Retina (tissue), 1 donor: ENCODE results near the gene KRTAP10-3.
A peak's percentile ranks its signal among the peaks of the same experiment; 100 is the strongest.
"Not testable (repeated sequence)": the region's sequence is repeated elsewhere in the genome, so short reads cannot be mapped to it uniquely, and the experiment has no call there.

Experiments
- DNase-seq: peaks from one replicate; pipeline ENCODE4 v3.0.0-alpha.2; 2016

Gene KRTAP10-3

DNA sequence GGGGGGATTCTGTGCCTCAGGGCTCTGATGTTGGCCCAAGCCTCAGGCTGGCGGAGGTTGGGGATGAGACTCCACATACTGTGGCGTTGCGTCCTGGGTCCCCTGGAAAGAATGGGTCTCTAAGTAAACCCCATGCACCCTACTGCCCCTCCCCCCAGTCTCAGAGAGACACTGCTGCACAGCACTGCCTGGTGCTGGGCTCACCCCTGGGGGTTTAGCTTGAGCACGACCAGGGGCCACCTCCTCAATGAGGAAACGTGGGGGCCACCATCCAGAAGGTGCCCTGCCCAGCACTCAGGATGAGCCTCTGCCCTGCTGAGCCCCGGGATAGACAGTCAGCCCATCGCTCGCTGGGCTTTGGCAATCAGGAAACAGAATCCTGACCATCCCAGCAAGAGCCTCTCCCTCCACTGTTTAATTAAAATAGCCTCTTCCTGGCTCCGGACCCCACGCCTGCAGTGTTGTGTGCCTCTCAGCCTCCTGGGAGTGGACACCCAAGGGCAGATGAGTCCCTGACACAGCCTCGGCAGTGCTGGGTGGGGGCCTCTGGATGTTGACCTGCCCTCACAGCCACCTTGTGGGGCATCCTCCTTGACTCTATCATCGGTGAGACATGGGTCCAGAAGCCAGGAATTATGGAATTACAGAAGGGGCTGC lies 11.4 kb upstream of the KRTAP10-3 start:
- DNase-seq: no peak

DNA sequence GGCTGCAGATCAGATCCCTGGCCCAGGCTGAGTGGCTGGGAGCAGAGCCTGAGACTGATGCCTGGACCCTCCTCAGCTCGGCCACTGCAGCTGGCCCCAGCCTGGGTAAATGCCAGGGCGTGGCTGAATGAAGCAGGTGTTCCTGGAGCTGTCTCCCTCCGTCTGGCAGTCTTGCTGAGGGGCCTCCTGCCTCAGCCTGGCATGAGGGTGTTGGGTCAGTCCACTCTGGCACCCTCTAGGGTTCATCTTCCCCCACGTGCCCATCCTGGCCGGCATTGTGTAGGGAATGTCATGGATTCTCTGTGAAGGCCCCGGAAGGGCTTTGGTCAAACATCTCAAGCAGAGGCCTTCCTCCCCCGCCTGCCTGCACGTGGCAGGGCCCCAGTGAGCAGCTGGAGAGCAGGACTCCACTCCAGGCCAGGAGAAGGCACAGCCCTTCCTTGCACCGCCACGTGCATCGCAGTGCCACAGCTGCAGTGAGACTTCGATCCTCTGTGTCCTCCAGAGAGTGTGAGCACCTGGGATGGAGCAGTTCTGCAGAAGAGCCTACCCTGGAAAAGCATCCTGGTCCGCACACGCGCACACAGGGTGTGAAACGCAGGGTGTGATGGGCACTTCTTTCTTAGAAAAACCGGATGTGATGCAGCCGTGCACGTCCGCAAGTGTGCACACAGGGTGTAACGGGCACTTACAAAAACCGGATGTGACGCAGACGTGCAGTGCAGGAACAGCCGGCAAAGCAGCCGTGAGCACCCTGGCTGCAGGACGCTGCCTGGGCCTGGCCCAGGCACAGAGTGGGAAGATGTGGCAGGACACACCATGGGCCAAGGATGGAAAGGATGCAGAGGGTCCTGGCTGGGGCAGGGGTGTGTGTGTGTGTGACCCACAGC lies 10.3 kb upstream of the KRTAP10-3 start:
- DNase-seq: no peak

DNA sequence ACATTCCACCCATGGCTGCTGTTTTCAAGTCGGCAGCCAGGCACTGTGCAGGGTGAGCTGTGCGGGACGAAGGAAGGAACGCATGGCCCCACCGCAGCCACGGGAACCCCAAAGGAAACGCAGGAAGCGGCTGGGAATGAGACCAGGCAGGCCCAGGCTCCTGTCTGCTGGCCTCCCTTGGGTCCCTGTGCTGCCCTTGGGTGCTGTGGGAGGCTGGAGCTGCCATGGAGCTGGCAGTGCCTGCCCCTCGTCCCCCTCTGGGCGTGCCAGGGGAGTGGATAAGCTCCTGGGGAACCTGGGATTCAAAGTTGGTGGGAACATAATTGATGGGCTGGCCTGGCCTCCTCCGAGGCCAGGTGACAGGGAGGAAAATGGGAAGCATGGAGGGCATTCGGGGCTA lies 9.7 kb upstream of the KRTAP10-3 start:
- DNase-seq: no peak

DNA sequence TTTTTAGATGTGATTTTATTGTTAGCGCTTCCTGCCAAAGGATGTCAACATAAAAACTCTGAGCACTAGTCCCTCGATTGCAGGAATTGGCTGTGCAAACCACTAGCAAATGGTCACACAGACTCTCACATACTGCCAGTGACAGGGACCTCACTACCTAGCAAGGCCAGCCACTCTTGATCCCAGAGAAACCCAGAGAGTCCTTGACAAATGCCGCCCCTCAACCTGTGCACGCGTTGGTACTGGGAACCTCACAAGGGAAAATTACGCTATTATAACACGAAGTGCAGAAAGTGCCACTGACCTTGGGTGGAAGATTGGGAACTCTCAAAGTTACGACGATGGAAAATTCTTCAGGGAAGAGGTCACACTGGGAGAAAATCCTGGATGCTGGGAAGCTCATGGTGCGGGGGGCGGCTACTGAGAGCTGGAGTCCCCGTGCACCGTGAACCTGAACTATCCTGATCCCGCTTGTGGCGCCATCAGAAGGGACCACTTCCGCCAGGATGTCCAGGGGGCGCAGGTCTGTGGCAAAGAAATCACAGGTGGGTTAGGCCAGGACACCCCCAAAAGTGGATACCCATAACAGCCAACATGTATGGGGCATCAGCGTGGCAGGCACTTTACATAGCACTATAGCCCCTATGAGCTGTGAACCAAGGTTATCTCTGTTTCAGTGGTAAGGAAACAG lies 9.0 kb upstream of the KRTAP10-3 start:
- no peak for DNase-seq

DNA sequence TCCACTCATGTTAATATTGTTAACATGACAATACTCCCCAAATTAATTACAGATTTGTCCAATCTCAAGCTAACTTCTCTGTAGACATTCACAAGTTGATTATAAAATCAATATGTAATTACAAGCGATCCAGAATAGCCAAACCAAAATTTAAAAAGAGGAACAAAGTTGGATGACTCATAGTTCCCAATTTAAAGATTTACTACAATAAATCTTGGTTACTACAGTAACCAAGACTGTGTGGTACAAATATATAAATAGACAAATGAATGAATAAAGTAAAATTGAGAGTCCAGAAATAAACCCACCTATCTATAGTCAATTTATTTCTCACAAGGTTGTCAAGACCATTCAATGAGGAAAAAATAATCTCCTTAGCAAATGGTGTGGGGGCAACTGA lies 7.8 kb upstream of the KRTAP10-3 start:
- DNase-seq: no peak

DNA sequence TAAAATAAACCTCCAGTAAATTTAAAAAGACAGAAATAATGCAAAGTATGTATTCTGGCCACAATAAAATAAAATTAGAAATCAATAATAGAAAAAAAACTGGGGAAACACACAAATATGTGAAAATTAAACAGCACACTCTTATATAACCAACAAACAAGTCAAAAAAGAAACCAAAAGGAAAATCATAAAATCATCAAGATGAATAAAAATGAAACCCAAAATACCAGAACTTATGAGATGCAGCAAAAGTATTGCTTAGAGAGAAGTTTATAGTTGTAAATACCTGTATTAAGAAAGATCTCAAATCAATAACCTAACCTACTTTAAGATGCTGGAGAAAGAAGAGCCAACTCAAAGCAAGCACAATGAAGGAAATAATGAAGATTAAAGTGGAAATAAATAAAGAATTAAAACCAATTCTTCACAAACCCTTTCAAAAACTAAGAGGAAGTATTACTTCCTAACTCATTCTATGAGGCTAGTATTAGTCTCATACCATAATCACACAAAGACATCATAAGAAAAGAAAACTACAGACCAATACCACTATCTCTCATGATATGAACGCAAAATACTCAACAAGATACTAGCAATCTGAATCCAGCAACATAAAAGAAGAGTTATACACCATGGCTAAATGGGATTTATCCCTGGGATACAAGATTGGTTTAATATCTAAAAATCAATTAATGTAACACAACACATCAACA lies 6.4 kb upstream of the KRTAP10-3 start:
- DNase-seq: no peak

DNA sequence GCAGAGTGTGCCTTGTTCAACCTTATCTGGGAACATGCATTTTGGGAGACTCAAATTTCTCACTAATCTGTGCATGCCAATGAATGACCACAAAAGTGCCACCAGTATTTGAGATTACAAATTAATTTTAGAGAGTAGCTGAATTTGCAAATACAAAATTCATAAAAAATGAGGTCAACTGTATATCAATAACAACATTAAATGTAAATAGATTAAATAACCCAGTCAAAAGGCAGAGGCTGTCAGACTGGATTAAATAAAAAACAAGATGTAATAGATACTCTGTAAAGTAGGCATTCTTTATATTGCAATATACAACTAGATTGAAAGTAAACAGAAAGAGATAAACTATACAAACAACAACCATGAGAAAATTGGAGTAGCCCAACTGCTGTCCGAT lies 5.5 kb upstream of the KRTAP10-3 start:
- DNase-seq: no peak

DNA sequence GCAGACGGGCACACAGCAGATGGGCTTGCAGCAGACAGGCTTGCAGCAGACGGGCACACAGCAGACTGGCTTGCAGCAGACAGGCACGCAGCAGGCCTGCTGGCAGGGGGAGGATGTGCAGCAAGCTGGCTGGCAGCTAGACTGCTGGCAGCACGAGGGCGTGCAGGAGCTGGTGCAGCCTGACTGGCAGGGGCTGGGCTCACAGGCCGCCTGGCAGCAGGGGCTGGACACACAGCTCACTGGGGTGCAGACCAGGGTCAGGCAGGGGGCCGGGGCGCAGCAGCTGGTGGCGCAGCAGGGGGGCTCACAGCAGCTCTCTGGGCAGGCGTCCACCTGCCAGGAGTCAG lies 293 bp downstream of the KRTAP10-3 start:
- DNase-seq: not testable (repeated sequence)

DNA sequence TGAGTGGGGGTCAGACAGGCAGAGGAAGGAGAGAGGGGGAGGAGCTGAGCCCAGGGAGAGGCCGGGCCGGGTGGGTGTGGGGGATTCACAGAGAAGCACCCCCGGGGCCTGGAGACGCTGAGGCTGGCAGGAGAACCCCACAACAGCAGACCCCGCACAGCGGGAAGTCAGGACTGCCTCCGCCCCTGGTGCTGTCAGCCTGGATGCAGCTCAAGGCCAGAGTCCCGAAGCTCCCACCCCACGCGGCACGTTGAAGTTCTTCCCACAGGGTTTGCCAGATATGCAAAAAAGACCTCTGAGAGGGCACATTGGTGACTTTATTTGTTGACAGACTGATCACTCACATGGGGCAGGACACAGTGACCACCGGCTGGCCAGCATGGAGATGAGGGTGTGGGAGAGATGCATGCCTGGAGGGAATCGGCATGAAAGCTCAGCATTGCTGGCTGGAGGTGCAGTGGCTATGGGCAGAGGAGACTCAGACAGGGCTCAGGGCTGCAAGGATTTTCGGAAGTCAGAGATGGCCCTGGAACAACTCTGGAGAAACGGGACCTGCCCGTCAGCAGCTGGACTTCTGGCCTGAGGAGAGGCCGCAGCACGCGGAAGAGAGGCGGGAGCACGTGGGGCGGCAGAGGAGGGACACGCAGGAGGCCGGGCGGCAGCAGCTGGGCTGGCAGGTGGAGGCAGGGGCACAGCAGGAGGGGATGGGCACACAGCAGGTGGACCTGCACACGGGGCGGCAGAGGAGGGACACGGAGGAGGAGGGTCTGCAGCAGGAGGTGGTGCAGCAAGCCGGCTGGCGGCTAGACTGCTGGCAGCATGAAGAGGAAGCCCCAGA lies 885 bp downstream of the KRTAP10-3 start:
- peak; percentile 47 for DNase-seq

DNA sequence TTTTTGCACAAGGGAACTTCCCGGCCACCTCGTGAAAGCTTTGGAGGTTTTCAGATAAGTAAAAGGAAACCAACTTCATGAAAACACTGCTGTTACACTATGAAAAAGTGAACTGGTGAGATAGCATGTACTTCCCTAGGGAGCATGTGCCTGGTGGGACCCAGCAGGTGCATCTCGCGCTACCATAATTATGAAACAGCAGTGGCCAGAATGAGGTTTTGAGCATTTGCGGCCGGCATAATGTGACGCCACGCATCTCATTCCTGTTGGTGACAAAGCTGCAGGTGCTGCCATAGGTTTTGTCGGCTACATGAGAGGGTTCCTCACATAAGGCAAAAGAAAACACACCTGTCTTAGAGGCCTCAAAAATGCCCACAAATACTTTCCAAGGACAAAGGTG lies 1.7 kb downstream of the KRTAP10-3 start:
- no peak for DNase-seq

DNA sequence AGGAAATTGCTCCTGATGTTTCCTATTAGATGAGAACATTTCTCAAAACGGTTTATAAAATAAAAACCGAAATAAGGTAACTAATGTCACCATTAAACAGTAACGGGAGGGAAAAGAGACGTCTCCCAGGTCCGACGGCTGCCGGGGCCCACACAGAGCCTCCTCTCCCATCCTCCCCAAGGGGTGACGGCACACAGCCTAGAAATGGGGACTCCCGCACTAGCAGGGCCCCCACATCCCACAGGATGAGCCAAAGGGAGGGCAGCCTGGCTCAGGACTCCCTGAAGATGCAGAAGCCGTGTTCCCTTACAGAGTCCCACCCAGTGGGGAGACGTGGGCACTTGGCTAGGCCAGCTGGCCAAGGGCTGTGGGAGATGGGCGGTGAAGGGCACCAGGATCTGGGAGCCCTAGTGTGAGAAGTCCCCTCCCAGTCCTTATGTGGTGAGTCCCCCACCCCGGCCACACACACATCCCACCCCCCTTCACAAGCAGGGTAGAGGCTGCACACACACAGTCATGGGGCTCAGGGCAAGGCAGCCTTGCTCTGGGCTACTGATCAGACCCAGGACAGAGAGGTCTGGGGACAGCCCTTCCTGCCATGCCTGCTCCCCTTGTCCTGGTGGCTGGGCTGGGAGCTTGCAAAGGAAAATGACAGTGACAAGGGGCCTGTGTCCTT lies 3.3 kb downstream of the KRTAP10-3 start:
- DNase-seq: no peak

DNA sequence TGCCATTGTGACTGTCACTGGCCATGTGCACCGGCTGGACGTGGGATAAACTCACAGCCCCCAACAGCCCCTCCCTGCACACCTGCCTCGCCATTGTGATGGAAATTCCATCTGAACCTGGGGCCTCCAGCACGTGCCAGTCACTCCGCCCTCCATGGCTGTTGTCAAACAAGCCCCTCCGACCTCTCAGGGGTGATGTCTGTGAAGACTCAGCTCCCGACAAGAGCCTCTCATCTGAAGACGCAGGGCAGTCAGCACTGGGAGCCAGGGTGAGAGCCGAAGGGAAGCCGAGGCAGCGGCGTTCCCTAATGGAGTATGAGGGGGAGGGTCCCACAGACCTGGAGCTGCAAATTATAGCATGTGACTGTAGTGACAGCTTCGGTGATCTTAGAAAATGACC lies 5.9 kb downstream of the KRTAP10-3 start:
- no peak for DNase-seq

DNA sequence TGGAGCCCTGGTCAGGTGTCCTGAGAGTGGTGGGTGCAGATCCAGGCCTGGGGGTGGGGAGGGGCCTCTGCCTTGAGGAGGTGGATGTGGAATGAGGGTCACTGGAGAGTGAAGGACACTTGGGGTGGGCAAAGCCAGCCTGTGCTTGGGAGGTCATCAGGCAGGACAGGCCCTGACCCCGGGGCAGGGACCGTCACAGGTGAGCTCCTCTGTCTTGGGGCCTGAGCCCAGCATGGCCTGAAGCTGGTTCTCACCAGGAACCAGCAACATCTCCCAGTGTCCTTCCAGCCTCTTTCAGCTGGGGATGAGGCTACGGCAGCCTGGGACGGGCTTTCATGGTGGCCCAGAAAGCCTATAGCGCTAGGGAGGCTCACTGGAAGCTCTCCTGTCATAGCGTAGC lies 6.5 kb downstream of the KRTAP10-3 start:
- DNase-seq: no peak

DNA sequence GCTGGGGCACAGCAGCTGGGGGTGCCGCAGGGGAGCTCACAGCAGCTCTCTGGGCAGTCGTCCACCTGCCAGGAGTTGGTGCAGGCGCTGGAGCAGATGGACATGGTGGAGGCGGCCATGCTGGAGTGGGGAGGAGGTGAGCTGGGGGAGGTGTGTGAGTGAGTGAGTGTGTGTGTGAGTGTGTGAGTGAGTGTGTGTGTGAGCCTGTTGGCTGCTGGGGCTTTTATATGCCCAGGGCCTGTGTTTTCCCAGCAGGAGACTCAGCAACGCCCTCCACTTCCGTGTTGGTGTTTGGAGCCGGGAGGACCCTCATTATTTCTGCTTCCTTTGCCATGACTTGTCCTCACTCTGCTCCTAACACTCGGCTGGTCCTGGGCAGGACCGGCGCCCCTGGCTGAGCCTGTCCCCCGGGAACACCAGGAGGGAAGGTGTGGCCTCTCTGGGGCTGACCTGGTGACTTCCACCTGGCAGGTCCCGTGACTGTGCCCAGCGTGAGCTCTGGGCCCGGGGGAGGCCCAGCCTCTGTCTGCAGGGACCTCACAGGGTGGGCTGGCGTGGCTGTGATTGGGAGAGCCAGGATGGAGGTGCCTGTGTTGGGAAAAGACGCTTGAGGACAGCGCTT lies 7.1 kb downstream of the KRTAP10-3 start, which contains the start of gene KRTAP10-2:
Gene KRTAP10-2 (minus strand): TSS at position 166 of the 622 bp plus-strand sequence. CDS start 47 bp downstream, at position 119.
- no peak for DNase-seq

DNA sequence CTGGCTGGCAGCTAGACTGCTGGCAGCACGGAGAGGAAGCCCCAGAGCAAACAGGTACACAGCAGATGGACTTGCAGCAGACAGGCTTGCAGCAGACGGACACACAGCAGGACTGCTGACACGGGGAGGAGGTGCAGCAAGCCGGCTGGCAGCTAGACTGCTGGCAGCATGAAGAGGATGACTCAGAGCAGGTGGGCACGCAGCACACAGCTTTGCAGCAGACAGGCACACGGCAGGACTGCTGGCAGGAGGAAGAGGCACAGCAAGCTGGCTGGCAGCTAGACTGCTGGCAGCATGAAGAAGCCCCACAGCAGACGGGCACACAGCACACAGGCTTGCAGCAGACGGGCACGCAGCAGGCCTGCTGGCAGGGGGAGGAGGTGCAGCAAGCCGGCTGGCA lies 7.8 kb downstream of the KRTAP10-3 start:
- DNase-seq: no peak

DNA sequence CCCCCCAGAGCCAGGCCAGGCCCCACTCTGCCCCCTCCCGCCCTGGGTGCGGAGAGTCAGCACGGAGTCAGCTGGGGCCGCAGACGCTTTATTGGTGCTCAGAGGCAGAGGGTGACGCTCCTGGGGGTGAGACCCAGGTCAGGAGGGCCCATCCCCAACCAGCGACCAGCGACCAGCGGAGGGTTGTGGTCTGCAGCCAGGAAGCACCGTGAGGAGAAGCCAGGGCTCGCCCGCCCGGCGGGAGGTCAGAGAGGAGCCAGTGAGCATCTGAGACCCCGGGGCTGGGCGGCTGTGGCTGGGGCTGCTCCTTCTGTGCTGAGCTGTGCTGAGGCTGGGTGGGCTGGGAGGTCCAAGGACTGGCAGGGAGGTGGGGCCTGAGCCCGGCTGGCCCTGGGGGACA lies 8.3 kb downstream of the KRTAP10-3 start:
- not testable (repeated sequence) for DNase-seq

DNA sequence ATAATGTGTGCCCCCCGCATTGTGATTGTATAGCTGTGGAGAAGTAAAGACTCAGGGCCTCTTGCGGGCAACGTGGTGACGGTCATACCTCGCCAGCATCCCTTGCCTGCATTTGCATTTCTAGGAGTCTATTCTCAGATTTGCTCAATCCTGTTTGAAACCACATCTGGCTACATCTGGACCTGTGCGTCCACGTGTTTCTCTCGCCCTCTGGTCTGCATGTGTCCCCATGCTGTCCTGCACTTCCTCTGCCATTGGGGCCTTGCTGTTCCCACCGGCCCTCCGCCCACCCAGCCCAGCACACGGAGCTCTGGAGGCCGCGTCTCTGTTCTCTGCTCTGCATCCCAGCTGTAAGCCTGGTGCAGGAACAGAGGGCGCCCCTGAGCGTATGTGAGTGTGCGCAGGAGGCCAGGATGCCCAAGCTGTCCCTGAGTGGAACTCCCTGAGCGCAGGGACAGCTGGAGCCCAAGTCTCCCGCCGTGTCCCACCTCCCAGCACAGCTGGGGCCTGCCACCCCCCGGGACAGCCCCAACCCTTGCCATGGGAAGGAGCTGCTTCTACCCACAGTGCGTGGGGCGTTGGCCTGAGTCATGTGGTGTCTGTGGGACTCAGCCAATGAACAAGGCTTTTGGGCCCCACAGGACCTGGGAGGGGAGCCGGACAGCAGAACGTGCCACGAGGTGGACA lies 8.9 kb downstream of the KRTAP10-3 start:
- no peak for DNase-seq

DNA sequence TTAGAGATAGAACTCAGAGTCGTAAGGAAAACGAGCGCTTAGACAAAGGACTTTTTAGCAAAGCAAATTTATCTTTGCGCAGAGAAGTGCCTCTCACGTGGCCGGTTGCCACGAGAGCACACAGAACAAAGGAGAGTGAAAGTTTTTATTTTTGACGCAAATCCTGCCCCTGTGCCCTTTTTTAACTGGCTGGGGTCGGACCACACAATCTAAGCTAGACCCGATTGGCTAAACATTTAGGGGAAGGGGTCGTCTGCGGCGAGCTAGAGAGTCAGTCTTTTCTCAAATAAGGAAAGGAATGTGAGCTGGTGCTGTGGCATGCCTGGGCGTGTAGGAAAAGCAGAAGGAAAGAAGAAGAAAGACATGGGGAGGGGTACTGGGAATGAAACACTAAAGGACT lies 9.7 kb downstream of the KRTAP10-3 start:
- no peak for DNase-seq

DNA sequence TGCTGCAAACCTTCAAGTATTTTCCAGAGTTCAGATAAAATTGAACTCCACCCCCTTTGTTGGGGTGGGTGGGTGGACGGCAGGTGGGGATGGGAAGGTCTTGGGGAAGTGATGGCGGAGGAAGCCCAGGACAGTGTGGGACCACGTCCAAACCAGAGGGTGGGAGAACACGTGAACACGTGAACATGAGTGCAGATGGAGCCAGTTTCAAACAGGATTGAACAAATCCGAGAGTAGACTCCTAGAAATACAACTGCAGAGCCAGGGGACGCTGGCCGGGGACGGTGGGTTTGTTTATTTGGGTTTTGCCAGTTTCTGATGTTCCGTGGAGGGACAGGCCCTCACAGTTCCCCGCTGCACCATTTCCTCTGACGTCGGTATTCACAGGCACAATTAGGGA lies 10.2 kb downstream of the KRTAP10-3 start:
- DNase-seq: no peak

DNA sequence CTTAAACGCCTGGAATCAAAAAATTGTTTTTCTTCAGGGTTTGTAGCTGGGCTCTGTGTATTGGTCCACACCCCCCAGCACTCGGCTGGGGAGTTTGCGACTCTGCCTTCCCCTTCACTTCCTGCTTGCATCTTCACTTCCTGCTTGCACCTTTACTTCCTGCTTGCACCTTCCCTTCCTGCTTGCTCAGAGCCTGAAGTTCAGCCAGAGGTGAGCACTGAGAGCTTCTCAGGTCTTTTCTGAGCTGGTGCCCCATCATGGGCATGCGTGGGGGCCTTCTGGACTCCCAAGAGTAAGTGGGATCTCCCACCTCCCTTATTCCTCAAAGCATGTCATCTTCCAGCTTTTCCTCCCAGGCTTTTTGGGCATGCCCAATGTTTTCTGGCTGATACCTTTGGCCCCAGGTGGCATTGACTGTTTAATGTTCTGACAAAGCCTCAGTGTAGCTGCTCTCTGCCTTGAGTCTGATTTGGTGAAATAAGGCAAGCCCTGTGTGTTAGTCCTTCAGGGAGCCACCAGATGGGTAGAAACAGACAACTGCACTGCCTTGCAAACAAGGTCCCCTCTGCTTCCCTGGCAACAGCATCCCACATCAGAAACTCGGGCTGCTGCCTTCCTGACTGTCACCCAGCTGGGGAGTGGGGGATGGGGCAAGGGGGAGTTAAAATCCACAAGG lies 10.8 kb downstream of the KRTAP10-3 start:
- no peak for DNase-seq
